HG03025 (cell line): Measurements from ENCODE around the gene TTC33.

Experiments
- ATAC-seq: cut with Tn5 transposase; IDR thresholded peaks from one replicate; pipeline ENCODE4 v1.9.1; 2021; ENCODE audit warnings: mild to moderate bottlenecking, moderate library complexity; ENCODE audit not compliant: unreplicated experiment, low FRiP score

TTC33 gene

DNA sequence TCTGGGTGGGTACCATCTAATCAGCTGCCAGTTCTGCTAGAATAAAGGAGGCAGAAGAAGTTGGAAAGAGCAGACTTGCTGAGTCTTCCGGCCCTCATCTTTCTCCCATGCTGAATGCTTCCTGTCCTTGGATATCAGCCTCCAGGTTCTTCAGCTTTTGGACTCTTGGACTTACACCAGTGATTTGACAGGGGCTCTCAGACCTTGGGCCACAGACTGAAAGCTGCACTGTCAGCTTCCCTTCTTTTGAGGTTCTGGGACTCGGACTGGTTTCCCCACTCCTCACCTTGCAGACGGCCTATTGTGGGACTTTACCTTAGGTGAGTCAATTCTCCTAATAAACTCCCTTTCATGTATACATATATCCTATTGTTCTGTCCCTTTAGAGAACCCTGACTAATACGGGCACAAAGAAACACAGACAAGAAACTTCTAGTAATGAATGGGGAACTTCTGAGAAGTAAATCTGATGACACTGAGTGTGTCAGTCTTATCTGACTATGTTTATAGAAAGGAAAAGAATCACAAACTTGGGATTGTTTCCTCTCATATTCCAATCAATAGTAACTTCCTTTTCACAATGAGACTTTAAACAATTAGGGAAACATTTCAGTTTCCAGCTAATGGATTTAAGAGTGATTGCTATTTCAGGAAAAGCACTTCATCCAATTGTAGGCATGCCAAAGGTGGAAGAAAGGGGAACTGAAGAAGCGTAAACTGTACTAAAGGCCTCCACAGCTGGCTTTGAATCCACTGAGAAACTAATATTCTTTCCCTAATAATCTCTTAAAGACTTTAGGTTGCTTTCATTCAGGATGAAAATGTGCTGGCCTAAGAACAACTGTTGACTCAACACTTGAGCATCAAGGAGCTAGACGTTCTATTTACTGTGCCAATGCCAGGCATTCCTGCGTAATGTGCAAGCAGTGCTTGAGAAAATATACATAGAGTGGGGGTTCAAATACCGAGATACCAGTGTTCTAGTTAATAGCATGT is 204.0 kb downstream of the TTC33 start:
- no peak for ATAC-seq

DNA sequence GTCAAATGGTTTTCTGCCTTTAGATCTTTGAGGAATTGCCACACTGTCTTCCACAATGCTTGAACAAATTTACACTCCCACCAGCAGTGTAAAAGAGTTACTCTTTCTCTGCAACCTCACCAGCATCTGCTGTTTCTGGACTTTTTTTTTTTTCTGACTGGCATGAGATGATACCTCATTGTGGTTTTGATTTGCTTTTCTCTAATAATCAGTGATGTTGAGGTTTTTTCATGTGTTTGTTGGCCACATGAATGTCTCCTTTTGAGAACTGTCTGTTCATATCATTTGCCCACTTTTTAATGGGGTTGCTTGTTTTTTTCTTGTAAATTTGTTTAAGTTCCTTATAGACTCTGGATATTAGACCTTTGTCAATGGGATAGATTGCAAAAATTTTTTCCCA is 205.3 kb downstream of the TTC33 start:
- no peak for ATAC-seq

GRCh38 chr5:40549616-40550015 is 206.1 kb downstream of the TTC33 start:
- ATAC-seq, result no peak

DNA sequence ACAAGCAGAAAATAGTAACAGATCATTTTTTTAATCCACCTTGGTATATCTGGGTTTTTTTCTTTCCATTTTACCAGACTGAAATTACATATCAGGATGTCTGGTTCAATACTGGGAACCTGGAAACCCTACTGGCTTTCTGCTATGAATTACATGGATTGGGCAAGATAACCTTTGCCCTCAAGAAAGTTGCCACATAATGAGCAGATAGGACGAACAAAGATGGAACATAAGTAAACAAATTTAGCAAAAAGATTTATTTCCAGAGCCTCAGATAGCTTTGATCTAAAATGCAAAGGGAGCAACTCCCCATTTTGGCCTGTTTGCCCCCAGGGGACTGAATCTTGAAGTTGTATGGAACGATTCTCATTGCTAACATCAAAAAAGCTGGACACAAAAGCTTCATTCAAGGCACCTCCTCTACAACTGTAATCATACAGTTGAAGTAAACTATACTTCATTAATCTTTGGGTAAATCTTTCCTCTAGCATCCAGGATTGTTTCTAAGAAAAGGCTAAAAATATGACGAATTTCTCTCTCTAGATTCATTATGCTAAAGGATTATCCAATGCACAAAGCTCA is 207.7 kb downstream of the TTC33 start:
- ATAC-seq, result no peak

GRCh38 chr5:40547557-40547956 is 208.2 kb downstream of the TTC33 start:
- ATAC-seq, result no peak

- ATAC-seq, result no peak
Observed at GRCh38 chr5:40540301-40540700, 215.5 kb downstream of the TTC33 start.

DNA sequence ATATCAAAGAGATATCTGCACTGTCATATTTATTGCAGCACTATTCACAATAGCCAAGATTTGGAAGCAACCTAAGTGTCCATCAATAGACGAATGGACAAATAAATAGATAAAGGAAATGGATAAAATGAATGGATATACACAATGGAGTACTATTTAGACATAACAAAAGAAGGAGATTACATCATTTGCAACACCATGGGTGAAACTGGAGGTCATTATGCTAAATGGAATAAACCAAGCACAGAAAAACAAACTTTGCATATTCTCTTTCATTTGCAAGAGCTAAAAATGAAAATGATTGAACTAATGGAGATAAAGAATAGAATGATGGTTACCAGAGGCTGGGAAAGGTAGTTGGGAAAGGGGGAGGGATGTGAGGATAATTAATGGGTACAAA is 231.1 kb downstream of the TTC33 start:
- no peak for ATAC-seq

GRCh38 chr5:40521925-40522324 is 233.8 kb downstream of the TTC33 start:
- no peak for ATAC-seq

DNA sequence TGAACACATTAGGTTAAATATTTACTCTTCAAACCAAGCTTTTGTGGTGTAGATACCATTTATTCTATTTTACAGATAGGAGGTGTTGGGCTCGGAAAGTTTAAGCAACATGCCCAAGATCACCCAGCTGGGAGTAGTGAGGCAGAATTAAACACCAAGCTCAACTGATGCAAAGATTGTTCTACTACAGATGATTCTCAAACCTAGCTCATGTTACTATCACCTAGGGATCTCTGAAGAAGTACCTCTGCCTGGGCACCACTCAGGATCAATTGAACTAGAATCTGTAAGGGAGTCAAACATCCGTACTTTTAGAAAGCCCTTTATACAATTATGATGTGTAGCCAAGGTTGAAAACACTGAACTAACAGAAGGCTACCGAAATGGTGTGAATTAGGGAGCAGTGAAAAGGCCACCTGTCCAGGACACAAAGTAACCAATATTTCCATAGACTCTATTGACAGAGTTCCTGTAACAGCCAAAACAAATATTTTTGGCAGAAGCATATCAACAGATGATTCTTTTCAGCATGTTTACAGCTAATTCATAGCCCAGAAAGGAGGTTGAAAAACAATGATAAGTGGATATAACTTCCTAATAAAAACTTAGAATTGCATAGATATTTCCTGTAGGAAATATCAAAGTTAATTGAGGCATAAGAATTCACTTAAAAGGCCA is 234.5 kb downstream of the TTC33 start:
- no peak for ATAC-seq

GRCh38 chr5:40518485-40518917 is 237.3 kb downstream of the TTC33 start:
- ATAC-seq, result no peak

GRCh38 chr5:40515476-40515875 is 240.3 kb downstream of the TTC33 start:
- ATAC-seq, result no peak

- ATAC-seq, result no peak
Observed at GRCh38 chr5:40514976-40515375, 240.8 kb downstream of the TTC33 start.

DNA sequence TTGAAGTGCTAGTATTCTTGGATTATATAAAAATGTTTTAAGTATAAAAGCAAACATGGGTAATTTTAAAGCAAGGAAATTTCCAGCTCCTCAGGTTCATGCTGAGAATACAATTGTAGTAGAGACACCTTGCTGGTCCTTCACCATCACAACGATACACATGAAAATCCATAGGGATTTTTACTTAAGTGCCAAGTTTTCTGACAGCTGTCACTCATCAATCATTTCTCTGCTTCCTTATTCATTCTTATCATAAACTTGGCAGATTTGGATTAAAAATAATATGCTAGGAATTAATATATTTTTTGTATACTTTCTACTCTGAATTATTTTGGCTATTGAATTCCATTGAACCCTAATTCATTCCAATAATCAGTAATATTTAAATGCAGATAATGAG is 244.0 kb downstream of the TTC33 start:
- ATAC-seq, result no peak

DNA sequence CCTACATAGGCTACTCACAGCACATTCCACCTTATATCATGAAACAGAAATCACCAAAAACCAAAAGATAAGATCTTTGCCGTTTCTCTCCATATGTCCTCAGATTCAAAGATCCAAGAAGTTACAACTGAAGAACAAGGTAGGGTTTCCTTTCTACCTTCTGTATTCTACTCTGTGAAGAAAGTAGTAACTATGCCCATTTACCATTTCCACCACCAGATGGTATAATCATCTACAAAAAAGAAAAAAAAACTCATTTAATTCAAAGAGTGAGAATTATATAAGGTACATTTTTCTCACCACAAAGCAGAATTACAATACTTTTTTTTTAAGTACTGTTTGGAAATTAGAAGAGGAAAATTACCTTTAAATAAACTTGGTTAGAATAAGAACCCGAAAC is 248.7 kb downstream of the TTC33 start:
- no peak for ATAC-seq

DNA sequence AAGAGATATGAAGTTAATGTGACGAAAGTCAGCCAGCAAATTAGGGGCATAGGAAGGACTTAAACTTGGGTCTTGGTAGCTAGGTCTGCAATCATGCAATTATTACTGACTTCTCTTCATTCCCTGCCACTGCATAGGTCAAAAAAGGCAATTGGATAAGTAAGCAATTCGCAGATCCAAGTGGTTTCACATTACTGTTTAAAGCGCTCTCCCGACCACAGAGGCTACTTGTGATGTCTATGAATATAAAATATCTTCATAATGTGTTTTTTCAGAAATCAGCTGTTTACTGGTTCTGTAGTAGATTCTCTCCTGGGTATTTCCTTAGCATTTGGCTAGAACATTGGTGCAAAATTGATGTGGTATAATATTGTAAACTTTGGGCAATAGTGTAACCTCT is 250.7 kb downstream of the TTC33 start:
- ATAC-seq, result no peak

- ATAC-seq, result no peak
Observed at GRCh38 chr5:40503439-40503838, 252.3 kb downstream of the TTC33 start.

DNA sequence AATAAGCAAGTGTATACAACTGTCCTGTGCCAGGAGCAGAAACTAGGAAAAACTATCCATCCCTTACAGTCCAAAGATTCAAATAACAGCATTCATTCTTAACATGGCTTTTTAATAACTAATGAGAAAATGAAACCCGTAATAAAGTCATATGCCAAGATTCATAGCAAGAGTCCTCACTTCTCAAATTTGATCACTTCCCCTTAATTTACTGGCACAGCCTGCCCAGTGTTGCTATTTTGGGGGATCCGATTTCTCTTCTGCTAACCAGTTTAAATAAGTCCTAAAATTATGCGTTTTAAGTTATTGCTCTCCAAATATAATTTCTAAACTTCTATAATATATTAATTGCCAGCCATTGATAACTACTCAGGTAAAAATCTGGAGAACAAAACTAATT is 253.0 kb downstream of the TTC33 start:
- no peak for ATAC-seq

- ATAC-seq, result no peak
Observed at GRCh38 chr5:40501711-40502444, 253.9 kb downstream of the TTC33 start.

- no peak for ATAC-seq
Observed at GRCh38 chr5:40499518-40500273, 256.1 kb downstream of the TTC33 start.

GRCh38 chr5:40499007-40499406 is 256.8 kb downstream of the TTC33 start:
- no peak for ATAC-seq
